DND-41 (cell line): ENCODE results near the gene FAM53A.

ENCODE experiments used
- EZH2 ChIP-seq: IDR thresholded peaks from 3 replicates; pipeline ENCODE4 v1.6.1; 2012; ENCODE audit warnings: borderline replicate concordance, low read depth, mild to moderate bottlenecking, moderate library complexity, low read length, inconsistent platforms; ENCODE audit not compliant: severe bottlenecking
- TF ChIP-seq, protein P1 (sequence below): IDR thresholded peaks from 2 replicates; pipeline ENCODE4 v1.5.1; 2012; ENCODE audit warnings: borderline replicate concordance, low read length, moderate library complexity, mild to moderate bottlenecking; ENCODE audit not compliant: poor library complexity, severe bottlenecking; ENCODE audit errors: extremely low read depth

- TF ChIP-seq, protein P1, sequence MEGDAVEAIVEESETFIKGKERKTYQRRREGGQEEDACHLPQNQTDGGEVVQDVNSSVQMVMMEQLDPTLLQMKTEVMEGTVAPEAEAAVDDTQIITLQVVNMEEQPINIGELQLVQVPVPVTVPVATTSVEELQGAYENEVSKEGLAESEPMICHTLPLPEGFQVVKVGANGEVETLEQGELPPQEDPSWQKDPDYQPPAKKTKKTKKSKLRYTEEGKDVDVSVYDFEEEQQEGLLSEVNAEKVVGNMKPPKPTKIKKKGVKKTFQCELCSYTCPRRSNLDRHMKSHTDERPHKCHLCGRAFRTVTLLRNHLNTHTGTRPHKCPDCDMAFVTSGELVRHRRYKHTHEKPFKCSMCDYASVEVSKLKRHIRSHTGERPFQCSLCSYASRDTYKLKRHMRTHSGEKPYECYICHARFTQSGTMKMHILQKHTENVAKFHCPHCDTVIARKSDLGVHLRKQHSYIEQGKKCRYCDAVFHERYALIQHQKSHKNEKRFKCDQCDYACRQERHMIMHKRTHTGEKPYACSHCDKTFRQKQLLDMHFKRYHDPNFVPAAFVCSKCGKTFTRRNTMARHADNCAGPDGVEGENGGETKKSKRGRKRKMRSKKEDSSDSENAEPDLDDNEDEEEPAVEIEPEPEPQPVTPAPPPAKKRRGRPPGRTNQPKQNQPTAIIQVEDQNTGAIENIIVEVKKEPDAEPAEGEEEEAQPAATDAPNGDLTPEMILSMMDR, result no peak
- TF ChIP-seq EZH2, result no peak
These were observed 82.6 kb downstream of the FAM53A start for GRCh38 chr4:1601533-1601835.
